ENCODE data around the gene CLCNKA.

The CLCNKA gene

DNA sequence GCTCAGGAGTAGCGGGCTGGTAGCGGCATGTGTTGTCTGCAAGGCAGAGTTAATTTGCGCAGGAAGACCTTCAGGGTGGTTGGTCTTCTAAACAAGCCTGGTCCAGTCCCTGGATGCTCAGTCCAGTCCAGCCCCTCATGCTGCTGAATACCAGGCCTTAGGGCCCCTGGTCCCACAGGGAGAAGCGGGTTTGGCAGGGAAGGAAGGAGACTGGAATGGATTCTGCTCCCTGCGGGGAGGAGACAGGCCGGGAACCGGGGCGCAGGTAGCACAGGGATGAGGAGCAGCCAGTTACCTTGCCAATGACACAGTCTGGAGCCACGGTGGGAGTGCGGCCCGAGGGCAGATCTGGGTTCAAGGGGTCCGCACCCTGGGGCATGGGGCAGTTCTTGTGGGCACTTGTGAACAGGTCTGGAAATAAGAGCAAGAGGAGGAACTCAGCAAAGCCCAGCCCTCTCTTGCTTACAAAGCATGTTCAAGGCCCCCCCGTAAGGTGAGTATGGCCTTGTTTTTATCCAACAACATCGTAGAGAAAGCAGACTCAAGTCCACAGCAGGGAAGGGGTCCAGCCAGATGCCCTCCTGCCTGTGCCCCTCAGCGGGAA is 41.5 kb downstream of the CLCNKA start:
- H3K36me3 ChIP-seq (ENCODE audit: low read depth), result no peaks in the 10 kb centered on the region
- TF ChIP-seq, protein P1, sequence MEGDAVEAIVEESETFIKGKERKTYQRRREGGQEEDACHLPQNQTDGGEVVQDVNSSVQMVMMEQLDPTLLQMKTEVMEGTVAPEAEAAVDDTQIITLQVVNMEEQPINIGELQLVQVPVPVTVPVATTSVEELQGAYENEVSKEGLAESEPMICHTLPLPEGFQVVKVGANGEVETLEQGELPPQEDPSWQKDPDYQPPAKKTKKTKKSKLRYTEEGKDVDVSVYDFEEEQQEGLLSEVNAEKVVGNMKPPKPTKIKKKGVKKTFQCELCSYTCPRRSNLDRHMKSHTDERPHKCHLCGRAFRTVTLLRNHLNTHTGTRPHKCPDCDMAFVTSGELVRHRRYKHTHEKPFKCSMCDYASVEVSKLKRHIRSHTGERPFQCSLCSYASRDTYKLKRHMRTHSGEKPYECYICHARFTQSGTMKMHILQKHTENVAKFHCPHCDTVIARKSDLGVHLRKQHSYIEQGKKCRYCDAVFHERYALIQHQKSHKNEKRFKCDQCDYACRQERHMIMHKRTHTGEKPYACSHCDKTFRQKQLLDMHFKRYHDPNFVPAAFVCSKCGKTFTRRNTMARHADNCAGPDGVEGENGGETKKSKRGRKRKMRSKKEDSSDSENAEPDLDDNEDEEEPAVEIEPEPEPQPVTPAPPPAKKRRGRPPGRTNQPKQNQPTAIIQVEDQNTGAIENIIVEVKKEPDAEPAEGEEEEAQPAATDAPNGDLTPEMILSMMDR (IDR thresholded peaks at IDR 0.05; ENCODE audit: poor library complexity, severe bottlenecking), result no peak
- H3K9me3 ChIP-seq (ENCODE audit: severe bottlenecking), result no peaks in the 10 kb centered on the region
- ATAC-seq (ENCODE audit: low read depth) (no peak), DNase-seq (ENCODE audit: low spot score) (no peak)
- no peaks in the 10 kb centered on the region for H3K27me3 ChIP-seq (ENCODE audit: insufficient read depth, poor library complexity, severe bottlenecking)
- H3K4me1 ChIP-seq (ENCODE audit: insufficient read depth, poor library complexity, severe bottlenecking), result no peaks in the 10 kb centered on the region
- H3K27ac ChIP-seq (ENCODE audit: poor library complexity, severe bottlenecking), result no peak overlapping the region
- no peak overlapping the region for H3K4me3 ChIP-seq (ENCODE audit: severe bottlenecking)

DNA sequence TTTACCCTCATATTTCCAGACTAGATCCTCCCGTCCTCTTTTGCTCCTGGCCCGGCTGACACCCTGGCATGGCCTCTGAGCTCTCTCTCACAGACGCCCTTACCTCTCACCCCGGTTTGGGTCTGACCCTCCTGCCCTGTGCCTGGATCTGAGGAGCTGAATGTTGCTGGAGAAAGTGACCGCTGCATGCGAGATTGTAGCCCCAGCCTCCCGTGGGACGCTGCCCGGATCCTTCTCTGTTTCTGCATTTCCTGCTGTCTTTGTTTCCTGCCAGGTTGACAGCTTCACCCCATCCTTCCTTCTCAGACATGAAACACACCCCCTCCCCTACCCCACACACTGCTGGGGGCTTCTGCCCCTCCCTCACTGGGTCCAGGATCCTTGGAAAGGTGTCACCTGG is 42.1 kb downstream of the CLCNKA start:
- Histone ChIP-seq H3K27me3 (ENCODE audit: insufficient read depth, poor library complexity, severe bottlenecking) (no peaks in the 10 kb centered on the region), H3K4me1 (ENCODE audit: insufficient read depth, poor library complexity, severe bottlenecking) (no peaks in the 10 kb centered on the region), H3K36me3 (ENCODE audit: low read depth) (no peaks in the 10 kb centered on the region), H3K27ac (ENCODE audit: poor library complexity, severe bottlenecking) (no peak overlapping the region), H3K4me3 (ENCODE audit: severe bottlenecking) (no peak overlapping the region), H3K9me3 (ENCODE audit: severe bottlenecking) (no peaks in the 10 kb centered on the region)
- DNase-seq (ENCODE audit: low spot score) (no peak), ATAC-seq (ENCODE audit: low read depth) (no peak)
- TF ChIP-seq, protein P1 (IDR thresholded peaks at IDR 0.05; ENCODE audit: poor library complexity, severe bottlenecking), result no peak

DNA sequence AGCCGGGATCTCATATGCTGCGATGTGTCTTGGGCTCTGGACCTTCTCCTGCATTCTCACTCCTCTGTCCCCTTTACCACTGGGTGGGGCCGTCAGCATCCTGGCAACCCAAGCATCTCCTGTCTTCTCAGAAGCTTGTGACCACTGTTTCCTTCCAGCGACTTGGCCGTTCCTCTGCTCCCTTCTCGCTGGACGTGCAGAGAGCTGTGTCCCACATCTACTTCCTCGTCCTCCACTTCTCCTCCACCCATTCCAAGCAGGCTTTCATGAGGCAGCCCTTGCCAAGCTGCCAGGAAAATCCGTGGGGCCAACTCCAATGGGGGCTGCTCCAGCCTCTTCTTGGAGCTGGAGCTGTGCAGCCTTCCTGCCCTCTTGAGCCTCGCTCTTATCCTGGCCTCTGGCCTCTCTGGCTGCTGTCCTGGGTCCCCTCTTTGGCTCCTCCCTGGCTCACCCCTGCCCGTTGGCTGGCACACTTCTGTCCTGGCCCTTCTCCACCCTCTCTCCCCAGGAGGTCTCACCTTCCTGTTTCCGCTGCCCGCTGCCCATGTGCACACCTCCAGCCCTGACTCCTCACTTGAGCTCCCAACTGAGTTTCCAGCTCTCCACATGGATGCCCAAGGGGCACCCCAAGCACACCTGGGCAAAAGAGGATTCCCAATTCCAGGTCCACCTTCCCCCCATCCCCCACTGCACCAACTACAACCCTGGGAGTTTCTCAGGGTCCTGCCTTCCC is 42.9 kb downstream of the CLCNKA start:
- Histone ChIP-seq H3K9me3 (ENCODE audit: severe bottlenecking) (no peaks in the 10 kb centered on the region), H3K27ac (ENCODE audit: poor library complexity, severe bottlenecking) (no peak overlapping the region), H3K27me3 (ENCODE audit: insufficient read depth, poor library complexity, severe bottlenecking) (no peaks in the 10 kb centered on the region), H3K4me1 (ENCODE audit: insufficient read depth, poor library complexity, severe bottlenecking) (no peaks in the 10 kb centered on the region), H3K4me3 (ENCODE audit: severe bottlenecking) (no peak overlapping the region), H3K36me3 (ENCODE audit: low read depth) (no peaks in the 10 kb centered on the region)
- DNase-seq (ENCODE audit: low spot score) (no peak), ATAC-seq (ENCODE audit: low read depth) (no peak)
- TF ChIP-seq, protein P1 (IDR thresholded peaks at IDR 0.05; ENCODE audit: poor library complexity, severe bottlenecking), result no peak

DNA sequence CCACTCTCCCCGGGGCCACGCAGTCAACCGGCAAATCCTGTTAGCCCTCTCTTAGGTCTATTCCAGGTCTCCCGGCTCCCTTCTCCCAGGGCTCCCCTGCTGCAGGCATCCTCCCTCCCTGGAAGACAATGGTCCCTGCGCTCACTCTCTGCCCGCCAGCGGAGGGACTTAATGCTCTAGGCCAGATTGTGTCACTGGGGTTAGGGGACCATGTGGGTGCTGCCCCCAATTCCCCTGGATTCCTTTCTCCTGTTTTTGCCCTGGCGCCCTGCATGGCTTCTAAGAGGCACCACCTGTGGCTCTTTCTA is 43.4 kb downstream of the CLCNKA start:
- no peaks in the 10 kb centered on the region for H3K27me3 ChIP-seq (ENCODE audit: insufficient read depth, poor library complexity, severe bottlenecking)
- ATAC-seq (ENCODE audit: low read depth) (no peak), DNase-seq (ENCODE audit: low spot score) (no peak)
- no peaks in the 10 kb centered on the region for H3K4me1 ChIP-seq (ENCODE audit: insufficient read depth, poor library complexity, severe bottlenecking)
- TF ChIP-seq, protein P1 (IDR thresholded peaks at IDR 0.05; ENCODE audit: poor library complexity, severe bottlenecking), result no peak
- H3K9me3 ChIP-seq (ENCODE audit: severe bottlenecking), result no peaks in the 10 kb centered on the region
- H3K4me3 ChIP-seq (ENCODE audit: severe bottlenecking), result no peak overlapping the region
- no peak overlapping the region for H3K27ac ChIP-seq (ENCODE audit: poor library complexity, severe bottlenecking)
- H3K36me3 ChIP-seq (ENCODE audit: low read depth), result no peaks in the 10 kb centered on the region

DNA sequence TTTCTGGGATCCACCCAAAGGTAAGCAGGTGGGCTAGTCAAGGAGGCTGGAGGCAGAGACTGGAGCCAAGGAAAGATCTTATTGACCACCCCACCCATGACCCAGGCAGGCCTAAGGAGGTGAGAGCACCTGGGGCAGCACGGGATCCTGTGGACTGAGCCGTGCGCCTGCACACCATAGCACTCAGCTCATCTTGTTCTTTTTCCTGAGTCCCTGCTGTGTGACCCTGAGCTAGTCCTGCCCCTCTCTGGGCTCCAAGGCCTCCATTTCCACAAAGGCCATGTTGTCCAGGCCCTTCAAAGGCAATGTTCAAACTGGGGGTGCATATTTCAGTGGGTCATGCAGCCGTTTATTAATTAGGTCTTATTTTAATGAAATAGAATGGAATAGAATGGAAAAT is 44.4 kb downstream of the CLCNKA start:
- Histone ChIP-seq H3K36me3 (ENCODE audit: low read depth) (no peaks in the 10 kb centered on the region), H3K27me3 (ENCODE audit: insufficient read depth, poor library complexity, severe bottlenecking) (no peaks in the 10 kb centered on the region), H3K4me1 (ENCODE audit: insufficient read depth, poor library complexity, severe bottlenecking) (no peaks in the 10 kb centered on the region), H3K9me3 (ENCODE audit: severe bottlenecking) (no peaks in the 10 kb centered on the region), H3K27ac (ENCODE audit: poor library complexity, severe bottlenecking) (no peak overlapping the region), H3K4me3 (ENCODE audit: severe bottlenecking) (no peak overlapping the region)
- DNase-seq (ENCODE audit: low spot score) (no peak), ATAC-seq (ENCODE audit: low read depth) (no peak)
- TF ChIP-seq, protein P1 (IDR thresholded peaks at IDR 0.05; ENCODE audit: poor library complexity, severe bottlenecking), result no peak

Data from RWPE2 (cell line).